ENCODE data around the gene OR52K2. TPM values are rescaled to one million over a fixed set of nuclear protein-coding genes. Genes with fewer than 3 reads are reported as not detected.

OR52K2 gene
- total and polyA plus RNA-seq, 2 of the 13 experiments (the other 11 are each of a cell fraction or from before 2014, with no cell fraction given): not detected

Other genes starting within 250 kb of the OR52K2 start
- not detected in 2 replicates for gene OR52B4, start 80.9 kb upstream of the OR52K2 start, total RNA-seq (2016; rRNA removed; fragmentation: Illumina TruSeq; extraction: Trizol)
- gene OR52B4, start 80.9 kb upstream of the OR52K2 start, polyA plus RNA-seq (2011; rRNA removed): 0.09 TPM in 1 of 2 replicates, not detected in the other
- gene TRIM21, start 55.6 kb upstream of the OR52K2 start, total RNA-seq (2016; rRNA removed; fragmentation: Illumina TruSeq; extraction: Trizol): 6.2 and 7.0 TPM in 2 replicates
- 7.8 and 9.6 TPM in 2 replicates for gene TRIM21, start 55.6 kb upstream of the OR52K2 start, polyA plus RNA-seq (2011; rRNA removed)
- gene OR52K1, start 33.4 kb downstream of the OR52K2 start, total RNA-seq (2016; rRNA removed; fragmentation: Illumina TruSeq; extraction: Trizol): not detected in 2 replicates
- not detected in 2 replicates for gene OR52K1, start 33.4 kb downstream of the OR52K2 start, polyA plus RNA-seq (2011; rRNA removed)
- not detected in 2 replicates for gene OR52M1, start 95.9 kb downstream of the OR52K2 start, total RNA-seq (2016; rRNA removed; fragmentation: Illumina TruSeq; extraction: Trizol)
- not detected in 2 replicates for gene OR52M1, start 95.9 kb downstream of the OR52K2 start, polyA plus RNA-seq (2011; rRNA removed)
- not detected in 2 replicates for gene OR52I2, start 132.4 kb downstream of the OR52K2 start, total RNA-seq (2016; rRNA removed; fragmentation: Illumina TruSeq; extraction: Trizol)
- not detected in 2 replicates for gene OR52I2, start 132.4 kb downstream of the OR52K2 start, polyA plus RNA-seq (2011; rRNA removed)
- gene OR52I1, start 144.7 kb downstream of the OR52K2 start, total RNA-seq (2016; rRNA removed; fragmentation: Illumina TruSeq; extraction: Trizol): not detected in 2 replicates
- gene OR52I1, start 144.7 kb downstream of the OR52K2 start, polyA plus RNA-seq (2011; rRNA removed): not detected in 2 replicates
- not detected in 2 replicates for gene TRIM68, start 158.9 kb downstream of the OR52K2 start, total RNA-seq (2016; rRNA removed; fragmentation: Illumina TruSeq; extraction: Trizol)
- gene TRIM68, start 158.9 kb downstream of the OR52K2 start, polyA plus RNA-seq (2011; rRNA removed): not detected in 2 replicates
- not detected in 2 replicates for gene OR51D1, start 188.2 kb downstream of the OR52K2 start, total RNA-seq (2016; rRNA removed; fragmentation: Illumina TruSeq; extraction: Trizol)
- not detected in 2 replicates for gene OR51D1, start 188.2 kb downstream of the OR52K2 start, polyA plus RNA-seq (2011; rRNA removed)
- not detected in 2 replicates for gene OR51E1, start 194.7 kb downstream of the OR52K2 start, total RNA-seq (2016; rRNA removed; fragmentation: Illumina TruSeq; extraction: Trizol)
- not detected in 2 replicates for gene OR51E1, start 194.7 kb downstream of the OR52K2 start, polyA plus RNA-seq (2011; rRNA removed)
- gene OR51E2, start 248.6 kb downstream of the OR52K2 start, total RNA-seq (2016; rRNA removed; fragmentation: Illumina TruSeq; extraction: Trizol): not detected in 2 replicates
- gene OR51E2, start 248.6 kb downstream of the OR52K2 start, polyA plus RNA-seq (2011; rRNA removed): not detected in 2 replicates

Measured in HepG2 (cell line).